B cell (primary cell): ENCODE results near the gene ANK3. TPM values are rescaled to one million over a fixed set of nuclear protein-coding genes. Genes with fewer than 3 reads are reported as not detected.

ENCODE experiments used
- ATAC-seq: fragments of 200-7000 bp; cut with Tn5 transposase; one replicate; pipeline ENCODE4 v1.10.0; 2021; ENCODE audit warnings: low read depth, mild to moderate bottlenecking, moderate number of reproducible peaks, moderate library complexity
- CTCF ChIA-PET: fragments of 350-600 bp; sonication (Branson Sonifier 250); formaldehyde crosslinking; loops from one replicate; lab custom pipeline; 2021; ENCODE audit warnings: antibody characterized with exemption, inconsistent platforms; lab: Charles Lee
- POLR2A ChIA-PET: fragments of 350-600 bp; sonication (Branson Sonifier 250); formaldehyde crosslinking; loops from one replicate; lab custom pipeline; 2021; ENCODE audit warnings: antibody characterized with exemption; lab: Charles Lee
- DNase-seq: peaks from one replicate; pipeline ENCODE4 v3.0.0; 2013
- H2AFZ ChIP-seq: 2 replicates; pipeline ENCODE4 v1.6.1; 2012; ENCODE audit warnings: mild to moderate bottlenecking, low read depth, low read length; ENCODE audit not compliant: insufficient read depth, poor library complexity, severe bottlenecking
- H3K27ac ChIP-seq, 2 donors: 1 replicate in 1 of 2; 2 replicates in 1 of 2; pipeline ENCODE4 v1.5.1; 2012 to 2013; ENCODE audit warnings: low read length in 2 of 2, mild to moderate bottlenecking in 2 of 2, moderate library complexity in 1 of 2
- H3K27me3 ChIP-seq, 4 experiments: fragments of 200-600 bp in 1 of 4; sonication (generic) in 1 of 4; replicated peaks in 1 of 4; 1 replicate in 2 of 4; 2 replicates in 2 of 4; pipeline versions ENCODE4 v1.6.1 to v1.7.0; 2013 to 2016; ENCODE audit warnings: low read length in 3 of 4, mild to moderate bottlenecking in 2 of 4, mixed read lengths in 1 of 4, moderate library complexity in 1 of 4; ENCODE audit not compliant: insufficient read depth in 4 of 4, control insufficient read depth in 3 of 4; ENCODE audit errors: control extremely low read depth in 1 of 4
- H3K36me3 ChIP-seq, 2 experiments: replicated peaks in 1 of 2; 1 replicate in 1 of 2; 2 replicates in 1 of 2; pipeline versions ENCODE4 v1.6.1 to v1.7.1; 2013; ENCODE audit warnings: low read length in 1 of 2; ENCODE audit not compliant: insufficient read depth in 2 of 2, control insufficient read depth in 1 of 2; ENCODE audit errors: control extremely low read depth in 1 of 2, extremely low read depth in 1 of 2
- H3K4me1 ChIP-seq, 2 donors: fragments of 200-600 bp in 1 of 2; sonication (generic) in 1 of 2; 1 replicate in 1 of 2; 2 replicates in 1 of 2; pipeline versions ENCODE4 v1.5.1 to v1.6.1; 2013 to 2017; ENCODE audit warnings: low read length in 2 of 2; ENCODE audit not compliant: control insufficient read depth in 2 of 2, insufficient read depth in 2 of 2
- H3K4me2 ChIP-seq: replicated peaks from 2 replicates; pipeline ENCODE3; 2012; ENCODE audit warnings: mild to moderate bottlenecking, low read depth, low read length; ENCODE audit not compliant: poor library complexity, severe bottlenecking
- H3K4me3 ChIP-seq, 5 experiments: fragments of 200-600 bp in 1 of 5; sonication (generic) in 1 of 5; 1 replicate in 3 of 5; 2 replicates in 2 of 5; pipeline versions ENCODE4 v1.5.1 to v1.7.0; 2011 to 2016; ENCODE audit warnings: low read length in 4 of 5, mild to moderate bottlenecking in 4 of 5, low read depth in 2 of 5, control low read depth in 1 of 5, moderate library complexity in 1 of 5; ENCODE audit not compliant: insufficient read depth in 1 of 5; ENCODE audit errors: control extremely low read depth in 1 of 5, extremely low read depth in 1 of 5
- H3K79me2 ChIP-seq: fragments of 200-600 bp; sonication (generic); one replicate; pipeline ENCODE4 v1.6.0; 2016; ENCODE audit warnings: low read length; ENCODE audit not compliant: control insufficient read depth, insufficient read depth
- H3K9ac ChIP-seq: fragments of 200-600 bp; sonication (generic); 2 replicates; pipeline ENCODE4 v1.6.1; 2017; ENCODE audit warnings: mild to moderate bottlenecking, low read length, moderate library complexity
- H3K9me3 ChIP-seq, 3 donors: one replicate each; pipeline versions ENCODE4 v1.6.1 to v1.7.1; 2013; ENCODE audit warnings: low read length in 2 of 3; ENCODE audit not compliant: control insufficient read depth in 2 of 3, insufficient read depth in 1 of 3; ENCODE audit errors: control extremely low read depth in 1 of 3
- H4K20me1 ChIP-seq: 2 replicates; pipeline ENCODE4 v1.6.0; 2012; ENCODE audit warnings: mild to moderate bottlenecking, low read length; ENCODE audit not compliant: insufficient read depth, control insufficient read depth, poor library complexity, severe bottlenecking
- H3K27ac Mint-ChIP-seq: one replicate; pipeline ENCODE4 v1.8.0; 2021; ENCODE audit warnings: mixed read lengths
- H3K27me3 Mint-ChIP-seq: one replicate; pipeline ENCODE4 v1.8.0; 2021; ENCODE audit warnings: mixed read lengths
- H3K4me1 Mint-ChIP-seq: one replicate; pipeline ENCODE4 v1.8.0; 2021; ENCODE audit warnings: mixed read lengths
- H3K4me3 Mint-ChIP-seq: one replicate; pipeline ENCODE4 v1.8.0; 2021; ENCODE audit warnings: mixed read lengths
- H3K9me3 Mint-ChIP-seq: one replicate; pipeline ENCODE4 v1.8.0; 2022; ENCODE audit warnings: mixed read lengths; ENCODE audit not compliant: insufficient read depth
- CTCF ChIP-seq: fragments of 200-600 bp; IDR thresholded peaks from one replicate; pipeline ENCODE4 v1.8.0; 2022; ENCODE audit warnings: antibody characterized with exemption, mild to moderate bottlenecking
- EZH2 ChIP-seq: IDR thresholded peaks from 2 replicates; pipeline ENCODE4 v1.6.1; 2012; ENCODE audit warnings: borderline replicate concordance, low read depth, mild to moderate bottlenecking, moderate library complexity, low read length; ENCODE audit not compliant: insufficient read depth, poor library complexity, severe bottlenecking
- WGBS: methylation state at CpG from one replicate; pipeline ENCODE4 v1.1.5; 2013; ENCODE audit warnings: missing lambda C conversion rate; ENCODE audit not compliant: insufficient coverage; 5-methylcytosine and 5-hydroxymethylcytosine counted together
- intact Hi-C: fragments of 100-400 bp; cut with micrococcal nuclease; formaldehyde crosslinking; loops from one replicate; pipeline ENCODE4 v1.10.0; 2022
- polyA plus RNA-seq: library from polyadenylated mRNA; depleted of rRNA; stranded (reverse); fragments of >200 nt; gene quantifications from 2 replicates; pipeline ENCODE4 v1.2.3, GENCODE V29; 2012
- total RNA-seq, 2 donors: library from RNA; stranded (reverse); fragments of 120-200 nt in 1 of 2; gene quantifications; 1 replicate in 1 of 2; 2 replicates in 1 of 2; pipeline versions ENCODE4 v1.2.3 to v1.2.4, GENCODE V29; 2013 to 2022

The ANK3 gene
- total and polyA plus RNA-seq, 2 donors (not counting 1 experiment from before 2014, with no cell fraction given) = 4.9 to 21.6 TPM

GRCh38 chr10:60427148-60427547 lies 37.5 kb upstream of the ANK3 start:
- Histone ChIP-seq H4K20me1 (no peaks in the 10 kb centered on the region), H3K79me2 (no peaks in the 10 kb centered on the region), H3K9me3 (no peaks in the 10 kb centered on the region), H3K4me2 (no peak overlapping the region), H3K4me3 (no peak overlapping the region), H3K27ac (no peak overlapping the region), H2AFZ (no peak overlapping the region), H3K4me1 (peaks cover 0 to 9% of the 10 kb centered on the region in 2 donors), H3K27me3 (no peaks in the 10 kb centered on the region), H3K9ac (no peak overlapping the region), H3K36me3 (no peaks in the 10 kb centered on the region)
- ChIA-PET POLR2A (no interaction called here), CTCF (interaction anchor here (1.3 to 7.1 kb wide), 5 partner anchors 12 to 189 kb away, joined by 3 to 48 read pairs (median 3); no protein-coding TSS in a partner anchor)
- intact Hi-C loops = loop anchor here (5.0 kb wide), 1 partner anchor 800 kb away; no protein-coding TSS in a partner anchor
- DNase-seq (no peak), ATAC-seq (no peak)
- no peak for TF ChIP-seq EZH2
- TF ChIP-seq CTCF = no peak
- no peaks in the 10 kb centered on the region for H3K27me3 Mint-ChIP-seq
- H3K27ac Mint-ChIP-seq = no peak overlapping the region
- H3K4me3 Mint-ChIP-seq = no peak overlapping the region
- H3K9me3 Mint-ChIP-seq = no peaks in the 10 kb centered on the region
- WGBS = no CpG with 5 or more reads among the region's 1 CpG
- peaks cover 6% of the 10 kb centered on the region for H3K4me1 Mint-ChIP-seq

GRCh38 chr10:60426425-60426824 lies 36.8 kb upstream of the ANK3 start:
- ATAC-seq = no peak
- H3K27ac Mint-ChIP-seq = no peak overlapping the region
- Histone ChIP-seq H2AFZ (no peak overlapping the region), H3K4me3 (no peak overlapping the region), H3K36me3 (no peaks in the 10 kb centered on the region), H3K27me3 (no peaks in the 10 kb centered on the region), H3K9ac (no peak overlapping the region), H3K79me2 (no peaks in the 10 kb centered on the region), H3K9me3 (no peaks in the 10 kb centered on the region), H4K20me1 (no peaks in the 10 kb centered on the region), H3K27ac (no peak overlapping the region), H3K4me1 (peaks cover 0 to 9% of the 10 kb centered on the region in 2 donors), H3K4me2 (no peak overlapping the region)
- TF ChIP-seq EZH2 (no peak), CTCF (no peak)
- H3K27me3 Mint-ChIP-seq = no peaks in the 10 kb centered on the region
- CTCF ChIA-PET = interaction anchor here (1.2 to 7.1 kb wide), 6 partner anchors 13 to 311 kb away, joined by 3 to 48 read pairs (median 4); no protein-coding TSS in a partner anchor
- WGBS = no CpG with 5 or more reads among the region's 2 CpGs
- no peaks in the 10 kb centered on the region for H3K9me3 Mint-ChIP-seq
- intact Hi-C loops = loop anchor here (5.0 kb wide), 1 partner anchor 799 kb away; no protein-coding TSS in a partner anchor
- POLR2A ChIA-PET = no interaction called here
- no peak for DNase-seq
- no peak overlapping the region for H3K4me3 Mint-ChIP-seq
- H3K4me1 Mint-ChIP-seq = peaks cover 6% of the 10 kb centered on the region
